CD4-positive, alpha-beta T cell treated with Interleukin-17A for 4 hours (primary cell): Measurements from ENCODE around the gene SUN1.
A peak's percentile ranks its signal among the peaks of the same experiment; 100 is the strongest.
"Not testable (repeated sequence)": the region's sequence is repeated elsewhere in the genome, so short reads cannot be mapped to it uniquely, and the experiment has no call there.

Experiments used
- DNase-seq: peaks from one replicate; pipeline ENCODE4 v3.0.0-alpha.2; 2020; ENCODE audit warnings: mixed read lengths

Gene SUN1

DNA sequence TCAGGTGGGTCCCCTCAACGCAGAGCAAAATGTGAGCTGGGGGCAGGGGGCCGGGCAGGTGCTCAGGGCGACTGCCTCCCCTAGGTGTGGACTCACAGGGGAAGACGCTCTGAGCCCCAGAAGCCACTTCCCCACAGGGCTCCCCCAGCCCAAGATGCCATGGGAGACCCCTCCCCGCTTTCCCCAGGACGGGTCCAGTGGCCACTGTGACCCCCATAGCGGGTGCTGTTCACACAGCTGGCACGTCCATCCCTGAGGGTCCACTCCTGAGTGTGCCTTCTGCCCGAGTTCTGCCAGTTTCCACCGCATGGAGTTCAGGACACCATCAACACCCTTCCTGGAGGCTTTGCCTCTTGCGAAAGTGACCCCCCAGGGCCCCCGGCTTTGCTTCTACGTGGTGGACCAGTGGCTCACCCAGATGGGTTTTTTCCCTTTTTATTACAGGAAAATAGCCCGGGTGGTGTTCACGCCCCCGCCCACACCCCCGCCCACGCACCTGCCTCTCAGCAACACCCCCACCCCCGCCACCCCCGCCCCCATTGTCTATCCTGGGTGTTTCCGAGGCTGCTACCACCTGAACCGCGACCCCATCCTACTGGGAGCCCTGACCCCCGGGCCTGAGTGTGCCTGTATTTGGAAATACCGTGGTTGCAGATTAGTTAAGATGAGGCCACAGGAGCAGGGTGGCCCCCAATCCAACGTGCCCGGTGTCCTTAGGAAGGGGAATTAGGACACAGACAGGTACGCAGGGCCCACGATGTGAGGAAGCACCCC, 90.2 kb downstream of the SUN1 start:
- DNase-seq = peak; percentile 59

DNA sequence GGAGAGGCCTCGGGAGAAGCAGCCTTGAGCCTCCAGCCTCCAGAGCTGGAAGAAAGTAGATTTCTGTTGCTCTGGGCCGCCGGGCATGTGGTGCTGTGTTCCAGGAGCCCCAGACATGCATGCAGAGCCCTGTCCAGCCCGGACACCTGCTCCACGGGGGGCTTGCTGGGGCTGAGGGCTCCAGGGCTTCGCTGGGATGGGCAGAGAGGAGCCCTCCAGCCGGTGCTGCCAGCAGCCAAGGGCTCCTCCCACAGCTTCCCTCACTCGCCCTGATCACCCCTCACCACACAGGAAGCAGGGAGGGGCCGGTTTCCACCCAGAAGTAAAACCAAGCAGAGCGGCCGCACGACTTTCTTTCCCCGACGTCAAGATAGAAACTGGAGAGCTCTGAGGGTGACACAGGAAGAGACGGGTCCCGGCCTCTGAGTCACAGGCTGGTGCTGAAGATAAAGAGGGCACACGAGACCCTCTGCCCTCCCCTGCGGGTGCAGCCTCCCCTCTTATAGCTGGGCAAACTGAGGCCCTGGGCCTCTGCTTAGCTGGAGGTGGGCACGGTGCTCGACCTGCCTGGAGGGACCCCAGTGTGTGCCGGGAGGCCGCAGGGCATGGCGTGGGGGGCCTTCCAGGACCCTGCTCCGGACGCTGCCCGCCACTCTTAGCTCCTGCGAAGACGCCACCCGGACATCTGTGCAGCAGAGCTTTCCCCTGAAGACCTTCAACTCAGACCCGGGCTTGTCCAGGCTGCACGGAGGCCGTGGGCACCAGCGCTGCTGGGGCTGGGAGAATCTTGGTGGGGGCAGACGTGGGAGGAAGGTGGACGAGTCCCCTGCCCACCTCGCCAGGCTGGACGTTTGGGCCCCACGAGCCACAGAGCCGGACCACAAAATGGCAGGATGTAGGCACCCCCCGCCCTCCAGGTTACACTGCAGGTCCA, 91.1 kb downstream of the SUN1 start:
- peak; percentile 94 for DNase-seq

DNA sequence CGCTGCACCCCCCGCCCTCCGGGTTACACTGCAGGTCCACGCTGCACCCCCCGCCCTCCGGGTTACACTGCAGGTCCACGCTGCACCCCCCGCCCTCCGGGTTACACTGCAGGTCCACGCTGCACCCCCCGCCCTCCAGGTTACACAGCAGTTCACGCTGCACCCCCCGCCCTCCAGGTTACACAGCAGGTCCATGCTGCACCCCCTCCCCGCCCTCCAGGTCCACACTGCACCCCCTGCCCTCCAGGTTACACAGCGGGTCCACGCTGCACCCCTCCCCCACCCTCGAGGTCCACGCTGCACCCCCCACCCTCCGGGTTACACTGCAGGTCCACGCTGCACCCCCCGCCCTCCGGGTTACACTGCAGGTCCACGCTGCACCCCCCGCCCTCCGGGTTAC, 91.8 kb downstream of the SUN1 start:
- DNase-seq = not testable (repeated sequence)
